ENCODE data around the gene SERPINH1. TPM values are rescaled to one million over a fixed set of nuclear protein-coding genes. Genes with fewer than 3 reads are reported as not detected.

Gene SERPINH1
- polyA plus RNA-seq, 2 of the 4 experiments (the other 2 are of a cell fraction): 70.7 to 162 TPM

DNA sequence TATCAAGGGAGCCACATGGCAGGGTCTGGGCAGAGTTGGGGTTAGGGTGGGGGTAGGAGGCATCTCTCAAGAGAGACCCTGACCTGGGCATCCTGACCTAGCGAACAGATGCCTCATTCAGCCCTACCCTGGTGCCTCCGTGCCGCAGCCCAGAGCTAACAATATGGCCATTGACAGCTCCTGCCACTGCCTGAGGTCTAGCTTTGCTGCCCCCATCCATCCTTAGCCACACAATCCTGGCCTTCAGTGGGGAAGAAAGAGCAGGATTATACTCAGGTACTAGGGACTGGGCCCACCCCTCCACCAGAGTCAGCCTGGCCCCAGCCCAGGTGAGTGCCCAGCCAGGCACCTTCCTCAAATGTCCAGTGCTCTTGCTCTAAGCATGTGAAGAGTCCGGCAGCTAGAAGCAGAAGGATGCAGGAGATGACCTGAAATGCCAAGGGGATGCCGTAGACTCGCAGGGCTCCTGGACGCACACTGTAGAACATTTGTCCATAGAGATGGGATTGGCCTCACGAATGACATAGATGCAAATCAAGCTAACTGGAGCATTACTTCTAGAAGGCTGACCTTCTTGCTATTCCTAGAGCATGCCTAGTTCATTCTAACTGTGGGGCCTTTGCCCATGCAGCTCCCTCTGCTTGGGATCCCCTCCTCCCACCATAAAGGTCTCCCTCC, 13.3 kb upstream of the SERPINH1 start:
- H3K4me3 ChIP-seq: no peak overlapping the region
- CTCF ChIA-PET: interaction anchor here (0.6 to 2.6 kb wide), 17 partner anchors 10 to 780 kb away, joined by 3 to 10 read pairs (median 4); partner anchors contain the start of gene SERPINH1
- no peak for DNase-seq (ENCODE audit: low read depth in 1 of 2, low spot score in 1 of 2)
- no peak for ATAC-seq
- H3K9me3 ChIP-seq: no peaks in the 10 kb centered on the region
- H3K4me2 ChIP-seq: no peak overlapping the region
- no peak overlapping the region for H3K27ac ChIP-seq
- POLR2A ChIA-PET: interaction anchor here (0.6 kb wide), 1 partner anchor 14 kb away, joined by 3 read pairs; no protein-coding TSS in a partner anchor
- TF ChIP-seq KDM1A (IDR thresholded peaks at IDR 0.05; ENCODE audit: low read depth) (no peak), TP53 (CRISPR knock-in tag; IDR thresholded peaks at IDR 0.05) (no peak), ZNF302 (CRISPR knock-in tag; IDR thresholded peaks at IDR 0.05) (no peak), TFCP2L1 (CRISPR knock-in tag; IDR thresholded peaks at IDR 0.05) (no peak), CHD2 (IDR thresholded peaks at IDR 0.05; ENCODE audit: low read length, partially characterized antibody) (no peak), NR3C1 (IDR thresholded peaks at IDR 0.05) (no peak), JUNB (IDR thresholded peaks at IDR 0.05) (no peak), PHF8 (IDR thresholded peaks at IDR 0.05; ENCODE audit: borderline replicate concordance, low read depth) (no peak), RNF2 (IDR thresholded peaks at IDR 0.05; ENCODE audit: borderline replicate concordance, low read depth) (no peak), HOXA7 (CRISPR knock-in tag; IDR thresholded peaks at IDR 0.05) (no peak), HOXB5 (CRISPR knock-in tag; IDR thresholded peaks at IDR 0.05) (no peak), JUN (IDR thresholded peaks at IDR 0.05) (no peak), RAD21 (conservative IDR thresholded peaks at IDR 0.05 in 1 of 2, IDR thresholded peaks at IDR 0.05 in 1 of 2) (no peak), KDM5A (IDR thresholded peaks at IDR 0.05) (no peak)
- TF ChIP-seq, protein P1, sequence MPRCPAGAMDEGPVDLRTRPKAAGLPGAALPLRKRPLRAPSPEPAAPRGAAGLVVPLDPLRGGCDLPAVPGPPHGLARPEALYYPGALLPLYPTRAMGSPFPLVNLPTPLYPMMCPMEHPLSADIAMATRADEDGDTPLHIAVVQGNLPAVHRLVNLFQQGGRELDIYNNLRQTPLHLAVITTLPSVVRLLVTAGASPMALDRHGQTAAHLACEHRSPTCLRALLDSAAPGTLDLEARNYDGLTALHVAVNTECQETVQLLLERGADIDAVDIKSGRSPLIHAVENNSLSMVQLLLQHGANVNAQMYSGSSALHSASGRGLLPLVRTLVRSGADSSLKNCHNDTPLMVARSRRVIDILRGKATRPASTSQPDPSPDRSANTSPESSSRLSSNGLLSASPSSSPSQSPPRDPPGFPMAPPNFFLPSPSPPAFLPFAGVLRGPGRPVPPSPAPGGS (IDR thresholded peaks at IDR 0.05): no peak
- TF ChIP-seq, protein P2, sequence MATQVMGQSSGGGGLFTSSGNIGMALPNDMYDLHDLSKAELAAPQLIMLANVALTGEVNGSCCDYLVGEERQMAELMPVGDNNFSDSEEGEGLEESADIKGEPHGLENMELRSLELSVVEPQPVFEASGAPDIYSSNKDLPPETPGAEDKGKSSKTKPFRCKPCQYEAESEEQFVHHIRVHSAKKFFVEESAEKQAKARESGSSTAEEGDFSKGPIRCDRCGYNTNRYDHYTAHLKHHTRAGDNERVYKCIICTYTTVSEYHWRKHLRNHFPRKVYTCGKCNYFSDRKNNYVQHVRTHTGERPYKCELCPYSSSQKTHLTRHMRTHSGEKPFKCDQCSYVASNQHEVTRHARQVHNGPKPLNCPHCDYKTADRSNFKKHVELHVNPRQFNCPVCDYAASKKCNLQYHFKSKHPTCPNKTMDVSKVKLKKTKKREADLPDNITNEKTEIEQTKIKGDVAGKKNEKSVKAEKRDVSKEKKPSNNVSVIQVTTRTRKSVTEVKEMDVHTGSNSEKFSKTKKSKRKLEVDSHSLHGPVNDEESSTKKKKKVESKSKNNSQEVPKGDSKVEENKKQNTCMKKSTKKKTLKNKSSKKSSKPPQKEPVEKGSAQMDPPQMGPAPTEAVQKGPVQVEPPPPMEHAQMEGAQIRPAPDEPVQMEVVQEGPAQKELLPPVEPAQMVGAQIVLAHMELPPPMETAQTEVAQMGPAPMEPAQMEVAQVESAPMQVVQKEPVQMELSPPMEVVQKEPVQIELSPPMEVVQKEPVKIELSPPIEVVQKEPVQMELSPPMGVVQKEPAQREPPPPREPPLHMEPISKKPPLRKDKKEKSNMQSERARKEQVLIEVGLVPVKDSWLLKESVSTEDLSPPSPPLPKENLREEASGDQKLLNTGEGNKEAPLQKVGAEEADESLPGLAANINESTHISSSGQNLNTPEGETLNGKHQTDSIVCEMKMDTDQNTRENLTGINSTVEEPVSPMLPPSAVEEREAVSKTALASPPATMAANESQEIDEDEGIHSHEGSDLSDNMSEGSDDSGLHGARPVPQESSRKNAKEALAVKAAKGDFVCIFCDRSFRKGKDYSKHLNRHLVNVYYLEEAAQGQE (IDR thresholded peaks at IDR 0.05): no peak
- TF ChIP-seq, protein P3, sequence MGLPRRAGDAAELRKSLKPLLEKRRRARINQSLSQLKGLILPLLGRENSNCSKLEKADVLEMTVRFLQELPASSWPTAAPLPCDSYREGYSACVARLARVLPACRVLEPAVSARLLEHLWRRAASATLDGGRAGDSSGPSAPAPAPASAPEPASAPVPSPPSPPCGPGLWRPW (IDR thresholded peaks at IDR 0.05): no peak
- TF ChIP-seq, protein P4, sequence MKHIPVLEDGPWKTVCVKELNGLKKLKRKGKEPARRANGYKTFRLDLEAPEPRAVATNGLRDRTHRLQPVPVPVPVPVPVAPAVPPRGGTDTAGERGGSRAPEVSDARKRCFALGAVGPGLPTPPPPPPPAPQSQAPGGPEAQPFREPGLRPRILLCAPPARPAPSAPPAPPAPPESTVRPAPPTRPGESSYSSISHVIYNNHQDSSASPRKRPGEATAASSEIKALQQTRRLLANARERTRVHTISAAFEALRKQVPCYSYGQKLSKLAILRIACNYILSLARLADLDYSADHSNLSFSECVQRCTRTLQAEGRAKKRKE (CRISPR knock-in tag; IDR thresholded peaks at IDR 0.05; ENCODE audit: low read depth): no peak
- H3K4me1 ChIP-seq: no peaks in the 10 kb centered on the region; the same call in 2 of the 3 replicates
- no peak for FAIRE-seq
- WGBS (ENCODE audit: missing lambda C conversion rate): 94% methylated on average over 8 of the region's 8 CpGs

GRCh38 chr11:75549370-75549958, 12.6 kb upstream of the SERPINH1 start:
- Histone ChIP-seq H3K4me3 (no peak overlapping the region), H3K4me1 (peaks cover 6% of the 10 kb centered on the region; the same call in 2 of the 3 replicates), H3K4me2 (no peak overlapping the region), H3K27ac (no peak overlapping the region), H3K9me3 (no peaks in the 10 kb centered on the region)
- ATAC-seq (no peak), DNase-seq (ENCODE audit: low read depth in 1 of 2, low spot score in 1 of 2) (no peak), FAIRE-seq (no peak)
- WGBS (ENCODE audit: missing lambda C conversion rate): 93% methylated on average over 5 of the region's 5 CpGs
- ChIA-PET CTCF (interaction anchor here (0.6 to 2.6 kb wide), 13 partner anchors 9 to 779 kb away, joined by 3 to 10 read pairs (median 5); partner anchors contain the start of gene SERPINH1), POLR2A (no interaction called here)
- TF ChIP-seq MAFK (IDR thresholded peaks at IDR 0.05; ENCODE audit: partially characterized antibody) (no peak), EP300 (IDR thresholded peaks at IDR 0.05) (no peak), CBX8 (IDR thresholded peaks at IDR 0.05) (no peak), GATA3 (IDR thresholded peaks at IDR 0.05; ENCODE audit: borderline replicate concordance) (no peak), FOXS1 (CRISPR knock-in tag; IDR thresholded peaks at IDR 0.05) (no peak), FOSL2 (IDR thresholded peaks at IDR 0.05) (no peak), FOSL2 (CRISPR knock-in tag; IDR thresholded peaks at IDR 0.05) (no peak), JUN (IDR thresholded peaks at IDR 0.05) (no peak), CEBPB (IDR thresholded peaks at IDR 0.05) (no peak), E2F6 (IDR thresholded peaks at IDR 0.05; ENCODE audit: borderline replicate concordance, low read depth) (no peak), ZC3H11A (IDR thresholded peaks at IDR 0.05) (no peak), HOXB13 (CRISPR knock-in tag; IDR thresholded peaks at IDR 0.05; ENCODE audit: low read depth) (no peak), MAX (IDR thresholded peaks at IDR 0.05) (no peak), HEYL (CRISPR knock-in tag; IDR thresholded peaks at IDR 0.05) (no peak), TFCP2L1 (CRISPR knock-in tag; IDR thresholded peaks at IDR 0.05) (no peak), JUNB (IDR thresholded peaks at IDR 0.05) (no peak), ESRRA (IDR thresholded peaks at IDR 0.05; ENCODE audit: borderline replicate concordance, low read length) (no peak)
